HG03039 (cell line): Measurements from ENCODE around the gene TBL1XR1.

Source experiments
- ATAC-seq: cut with Tn5 transposase; IDR thresholded peaks from one replicate; pipeline ENCODE4 v1.9.1; 2021; ENCODE audit warnings: mild to moderate bottlenecking, moderate library complexity; ENCODE audit not compliant: unreplicated experiment

Gene TBL1XR1

DNA sequence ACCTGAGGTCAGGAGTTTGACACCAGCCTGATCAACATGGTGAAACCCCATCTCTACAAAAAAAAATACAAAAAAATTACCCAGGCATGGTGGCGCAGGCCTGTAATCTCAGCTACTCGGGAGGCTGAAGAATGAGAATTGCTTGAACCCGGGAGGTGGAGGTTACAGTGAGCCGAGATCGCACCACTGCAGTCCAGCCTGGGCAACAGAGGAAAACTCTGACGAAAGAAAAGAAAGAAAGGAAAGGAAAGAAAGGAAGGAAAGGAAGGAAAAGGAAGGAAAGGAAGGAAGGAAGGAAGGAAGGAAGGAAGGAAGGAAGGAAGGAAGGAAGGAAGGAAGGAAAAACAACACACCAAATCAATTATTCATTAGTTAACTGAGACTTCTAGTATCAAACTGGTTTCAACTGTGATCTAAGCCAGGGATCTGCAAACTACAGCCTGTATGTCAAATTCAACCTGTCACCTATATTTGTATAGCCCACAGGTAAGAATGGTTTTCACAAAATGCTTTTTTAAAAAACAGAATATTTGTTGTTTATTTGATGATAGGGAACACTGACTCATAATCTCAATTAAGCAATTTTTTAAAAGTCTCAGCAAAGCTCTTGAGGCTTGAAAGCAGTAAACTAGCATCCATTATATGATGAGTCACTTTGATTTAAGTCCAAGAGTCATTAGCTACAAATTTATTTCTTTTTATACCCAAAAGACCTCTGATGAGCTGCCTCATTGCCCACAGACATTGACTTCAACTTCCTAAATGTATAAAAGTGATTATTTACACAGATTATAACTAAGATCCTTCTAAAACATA, 127.6 kb downstream of the TBL1XR1 start:
- no peak for ATAC-seq

DNA sequence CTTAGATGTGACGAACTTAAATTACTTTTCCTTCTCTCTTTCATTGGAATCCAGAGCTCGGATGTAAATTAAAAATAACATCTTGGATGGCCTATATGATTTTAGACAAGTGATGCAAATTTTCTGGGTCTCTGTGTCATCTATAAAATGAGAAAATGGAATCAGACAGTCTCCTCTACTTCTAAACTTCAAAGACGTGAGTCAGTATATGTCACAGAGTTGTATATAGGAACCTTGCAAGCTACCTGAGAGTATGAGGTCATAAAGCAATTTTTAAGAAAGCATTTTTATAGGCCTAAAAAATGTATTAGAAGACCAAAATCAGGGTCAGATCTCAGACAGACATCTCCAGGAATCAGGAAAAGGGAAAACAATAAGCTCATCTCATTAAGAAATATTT, 128.3 kb downstream of the TBL1XR1 start:
- no peak for ATAC-seq

DNA sequence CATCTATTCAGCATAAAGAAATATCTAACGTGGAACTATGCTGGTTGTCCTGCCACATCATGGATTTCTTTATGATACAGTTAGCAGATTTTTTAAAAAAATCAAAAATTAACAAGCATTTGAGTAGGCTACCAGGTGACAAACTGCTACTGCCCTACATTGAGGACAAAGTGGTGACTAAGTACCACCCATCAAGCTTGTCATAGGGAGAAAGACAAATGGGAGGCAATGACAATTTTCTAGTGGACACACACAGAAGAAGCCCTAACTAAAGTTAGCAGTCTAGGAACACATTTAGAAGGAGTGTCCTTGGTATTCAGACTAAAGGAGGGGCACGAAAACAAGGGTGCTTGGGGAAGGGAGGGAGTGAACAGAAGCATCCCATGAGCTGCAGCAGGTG, 131.2 kb downstream of the TBL1XR1 start:
- no peak for ATAC-seq

- ATAC-seq = no peak
Measured at GRCh38 chr3:177065285-177066033, 131.8 kb downstream of the TBL1XR1 start.

DNA sequence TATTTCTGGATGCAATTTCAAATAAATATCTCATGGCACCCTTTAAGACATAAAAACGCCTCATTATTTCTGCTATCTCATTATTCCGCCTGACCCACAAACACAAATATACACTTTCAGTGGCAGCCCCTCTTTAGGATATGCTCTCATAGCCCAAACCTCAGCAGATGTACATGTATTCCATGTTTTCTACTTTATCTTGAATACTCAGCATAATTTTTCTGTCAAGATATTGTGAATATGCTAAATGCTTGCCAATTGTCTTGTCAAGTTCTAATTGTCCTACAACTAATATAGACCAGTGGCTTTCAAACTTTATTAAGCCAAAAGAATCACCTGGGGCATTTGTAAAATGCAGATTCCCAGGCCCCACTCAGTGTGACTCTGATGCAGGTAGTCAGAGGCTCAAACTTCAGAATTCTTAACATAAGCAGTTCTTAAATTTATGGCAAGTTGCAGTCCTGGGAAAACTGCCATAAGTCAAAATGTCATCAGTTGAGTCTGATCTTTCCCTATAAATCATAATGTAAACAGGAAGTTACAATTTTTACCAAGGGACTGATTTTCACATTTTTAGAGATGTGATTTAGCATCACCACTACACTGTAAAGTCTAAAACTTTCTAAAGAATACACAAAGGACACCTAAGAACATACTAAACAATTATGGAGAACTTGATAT, 135.1 kb downstream of the TBL1XR1 start:
- ATAC-seq = no peak

- ATAC-seq = no peak
Measured at GRCh38 chr3:177061369-177061768, 135.9 kb downstream of the TBL1XR1 start.

GRCh38 chr3:177060492-177060891, 136.8 kb downstream of the TBL1XR1 start:
- ATAC-seq = no peak

DNA sequence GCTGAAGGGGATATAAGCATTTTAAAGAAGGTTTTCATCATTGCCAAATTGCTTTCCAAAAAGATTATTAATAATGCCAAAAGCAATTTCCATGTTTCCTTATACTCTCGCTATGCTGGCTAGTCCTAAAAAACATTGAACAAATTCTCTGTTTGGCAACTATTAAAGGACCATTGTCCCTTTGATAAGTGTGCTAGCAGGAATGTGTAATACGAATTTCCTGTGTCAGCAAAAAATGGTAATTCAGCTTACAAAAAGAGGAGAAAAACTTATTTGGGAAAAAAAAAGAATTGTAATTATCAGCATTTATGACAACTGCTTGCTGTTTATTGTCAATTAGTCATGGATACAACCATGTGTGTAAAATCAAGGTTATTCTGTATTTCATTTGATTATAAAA, 138.6 kb downstream of the TBL1XR1 start:
- ATAC-seq = no peak

DNA sequence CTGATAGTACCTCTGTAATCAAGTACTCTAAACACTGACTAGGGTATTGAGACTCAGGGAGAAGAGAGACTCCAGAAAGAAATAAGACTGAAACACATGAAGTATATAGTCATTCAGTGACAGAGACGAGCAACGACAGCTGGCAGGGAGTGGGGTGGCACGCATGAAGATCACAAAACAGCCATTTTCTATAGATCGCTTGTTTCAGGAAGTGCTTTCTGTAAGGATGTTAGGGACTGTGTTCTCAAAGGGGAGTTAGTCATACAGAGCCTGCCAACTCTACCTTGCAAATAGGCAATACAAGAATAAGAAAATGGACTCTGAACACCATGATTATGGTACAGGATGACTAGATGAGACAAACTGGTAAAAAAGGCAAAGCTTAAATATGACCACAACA, 139.5 kb downstream of the TBL1XR1 start:
- ATAC-seq = peak; percentile 93

DNA sequence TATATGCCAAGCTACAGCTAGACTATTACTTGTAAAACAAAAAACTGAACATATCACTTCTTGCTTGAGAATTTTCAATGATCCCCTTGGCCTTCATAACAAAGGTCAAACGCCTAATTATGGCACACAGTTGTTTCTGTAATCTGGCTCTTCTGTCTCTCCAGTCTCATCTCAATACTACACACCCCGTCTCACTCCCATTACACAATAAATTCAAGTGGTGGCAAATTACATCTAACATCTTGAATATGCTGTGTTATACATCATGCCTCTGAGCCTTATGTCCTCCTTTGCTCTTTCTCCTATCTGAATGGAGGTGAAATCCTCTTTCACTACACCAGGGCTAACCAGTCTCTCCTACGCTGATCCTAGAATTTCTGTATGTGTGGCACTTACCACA, 140.4 kb downstream of the TBL1XR1 start:
- ATAC-seq = no peak

DNA sequence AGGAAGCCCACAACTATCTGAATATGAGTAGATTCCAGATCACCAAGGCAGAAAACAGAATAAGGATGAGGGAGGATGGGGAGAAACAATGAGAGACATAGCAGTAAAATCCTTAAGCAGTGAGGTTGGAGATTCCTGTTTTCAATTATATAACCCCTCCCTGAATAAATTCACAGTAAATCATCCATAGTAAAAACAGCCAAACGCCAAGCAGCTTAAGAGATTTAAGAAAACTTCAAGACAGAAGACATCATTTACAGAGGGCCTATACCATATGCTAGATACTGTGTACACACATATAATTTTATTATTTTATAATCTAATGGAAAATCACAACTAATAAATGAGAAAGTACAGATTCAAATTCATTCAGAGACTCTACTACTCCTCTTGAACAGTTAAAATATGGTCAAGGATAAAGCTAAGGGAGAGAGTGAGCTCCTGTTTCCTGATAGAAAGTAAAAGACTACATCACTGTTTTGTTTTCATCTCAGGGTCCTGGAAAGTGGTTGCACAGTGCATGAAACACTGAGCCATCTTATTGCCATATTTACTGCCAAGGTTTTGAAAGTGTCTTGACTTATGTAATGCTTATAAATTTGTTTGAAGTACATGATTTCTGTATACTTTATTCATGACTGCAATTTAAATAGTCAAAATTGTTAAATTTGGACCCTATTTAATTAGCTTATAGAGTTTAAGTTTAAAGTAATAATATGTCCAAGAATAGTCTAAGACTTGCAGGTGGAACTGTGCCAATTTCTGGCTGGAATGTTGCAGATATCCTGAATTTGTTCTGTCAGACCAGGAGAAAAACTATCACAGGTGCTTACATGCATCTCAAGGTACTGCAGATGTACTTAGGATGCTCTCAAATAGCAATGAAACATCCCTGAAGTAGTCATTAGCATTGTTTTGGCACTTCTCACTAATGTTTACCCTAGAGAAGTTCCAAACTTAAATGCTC, 141.4 kb downstream of the TBL1XR1 start:
- ATAC-seq = no peak

DNA sequence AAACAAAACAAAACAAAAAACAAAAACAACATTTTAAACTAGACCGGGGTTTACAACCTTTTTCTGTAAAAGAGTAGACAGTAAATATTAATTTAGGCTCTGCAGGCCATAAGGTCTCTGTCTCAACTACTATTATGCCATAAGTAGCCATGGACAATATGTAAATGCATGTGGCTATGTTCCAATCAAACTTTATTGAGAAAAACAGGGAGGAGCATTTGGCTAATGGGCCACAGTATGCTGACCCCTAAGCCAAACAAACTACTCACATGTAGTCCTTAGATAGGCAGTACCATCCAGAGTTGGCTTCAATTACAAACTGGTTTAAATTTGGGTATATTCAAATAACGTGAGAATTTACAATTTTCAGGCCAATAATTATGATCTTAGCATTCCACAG, 144.2 kb downstream of the TBL1XR1 start:
- ATAC-seq = no peak

DNA sequence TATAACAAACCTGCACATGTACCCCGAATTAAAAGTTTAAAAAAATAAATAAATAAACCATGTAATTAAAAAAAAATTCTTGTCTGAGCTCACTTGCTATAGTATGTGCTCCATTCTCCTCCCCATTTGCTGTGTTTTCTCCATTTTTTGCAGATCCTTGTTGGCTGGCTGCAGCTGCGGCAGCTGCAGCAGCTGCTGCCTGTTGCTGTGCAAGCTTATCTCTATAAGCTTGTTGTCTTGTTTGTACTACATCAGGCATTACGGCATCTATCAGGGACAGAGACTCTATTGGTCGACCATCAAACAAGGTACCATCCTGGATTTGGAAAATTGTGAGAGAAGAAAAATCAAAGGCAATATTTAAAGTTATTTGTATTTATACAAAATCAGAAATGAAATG, 145.9 kb downstream of the TBL1XR1 start:
- ATAC-seq = no peak

GRCh38 chr3:177050501-177051237, 146.6 kb downstream of the TBL1XR1 start:
- ATAC-seq = no peak

DNA sequence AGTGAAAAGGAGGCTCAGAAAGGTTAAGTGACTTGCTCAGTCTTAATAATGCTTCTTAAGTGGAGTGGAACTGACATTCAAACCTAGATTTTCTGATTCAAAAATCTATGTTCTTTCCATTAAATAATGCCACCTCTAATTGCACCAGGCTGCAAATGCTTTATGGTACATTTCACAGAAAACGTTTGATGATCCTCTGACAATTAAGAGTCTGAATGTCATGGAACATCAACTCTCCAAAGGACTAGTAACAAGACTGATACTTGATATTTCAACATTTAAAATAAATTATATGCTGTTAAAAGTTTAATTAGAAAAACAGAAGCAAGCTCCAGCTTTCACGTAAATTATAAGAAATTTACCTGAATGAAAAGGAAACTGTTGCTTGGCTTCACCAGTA, 151.5 kb downstream of the TBL1XR1 start:
- ATAC-seq = no peak

- no peak for ATAC-seq
Measured at GRCh38 chr3:177045222-177045621, 152.1 kb downstream of the TBL1XR1 start.

DNA sequence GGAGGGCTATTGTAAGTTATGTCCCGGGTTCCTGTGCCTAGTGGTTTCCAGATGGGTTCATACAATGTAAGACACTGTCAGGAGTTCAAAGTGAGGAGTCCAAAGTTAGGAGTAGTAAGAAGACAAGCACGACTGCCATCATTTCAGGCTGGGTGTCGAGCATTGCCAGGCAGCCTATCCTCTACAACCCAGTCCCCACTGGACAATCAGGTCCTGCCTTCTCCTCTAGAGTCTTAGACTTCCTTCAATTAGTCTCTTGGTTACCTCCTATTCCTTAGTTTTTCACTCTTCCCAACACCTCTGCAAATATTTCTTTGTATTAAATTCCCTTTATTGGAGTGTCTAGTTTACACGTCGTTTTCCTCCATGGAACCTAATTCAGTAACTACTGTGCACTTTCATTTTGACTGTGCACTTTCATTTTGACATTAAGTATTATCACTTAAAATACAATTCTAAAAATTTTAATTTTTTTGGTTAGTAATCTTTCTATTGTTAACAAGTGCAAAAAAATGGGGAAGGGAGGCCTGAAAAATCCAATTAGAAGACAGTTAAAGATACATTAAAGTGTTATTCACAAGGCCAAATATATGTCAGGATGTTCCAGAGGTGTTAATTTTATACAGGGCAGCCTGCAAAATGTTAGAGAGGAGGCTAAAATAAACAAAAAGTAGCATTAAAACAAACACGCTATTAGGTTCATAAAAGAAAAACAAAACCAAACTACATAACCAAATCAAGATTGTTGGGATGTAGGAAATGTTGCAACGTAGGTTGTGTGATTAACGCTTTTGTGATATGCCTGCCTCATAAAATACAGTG, 155.3 kb downstream of the TBL1XR1 start:
- ATAC-seq = no peak

- no peak for ATAC-seq
Measured at GRCh38 chr3:177041021-177041729, 156.1 kb downstream of the TBL1XR1 start.
